OCI-LY3 (cell line): ENCODE data around the gene HSPA1L.
"Not testable (repeated sequence)": the region's sequence is repeated elsewhere in the genome, so short reads cannot be mapped to it uniquely, and the experiment has no call there.

ENCODE experiments used
- H2AFZ ChIP-seq: fragments of 200-600, 300-600 bp; shearing (Covaris generic); 2 replicates; pipeline ENCODE4 v1.6.0; 2014; ENCODE audit warnings: antibody characterized with exemption, low read depth, low read length
- H3K27ac ChIP-seq: fragments of 200-600, 300-600 bp; sonication (generic); 2 replicates; pipeline ENCODE4 v1.5.1; 2014; ENCODE audit warnings: mild to moderate bottlenecking, low read length, moderate library complexity, mixed read lengths
- H3K27me3 ChIP-seq: fragments of 200-600, 300-600 bp; sonication (generic); 2 replicates; pipeline ENCODE4 v1.6.1; 2014; ENCODE audit warnings: low read depth, low read length, mixed read lengths
- H3K36me3 ChIP-seq: fragments of 200-600, 300-600 bp; sonication (generic); replicated peaks from 2 replicates; pipeline ENCODE3; 2014; ENCODE audit warnings: low read depth, low read length, mixed read lengths
- H3K4me1 ChIP-seq: fragments of 300-600, 200-600 bp; sonication (generic); 2 replicates; pipeline ENCODE4 v1.6.1; 2014; ENCODE audit warnings: low read length, mixed read lengths
- H3K4me2 ChIP-seq: fragments of 200-600, 300-600 bp; sonication (generic); 2 replicates; pipeline ENCODE4 v1.6.1; 2014; ENCODE audit warnings: low read length, mixed read lengths
- H3K4me3 ChIP-seq: fragments of 300-600, 200-600 bp; sonication (generic); 2 replicates; pipeline ENCODE4 v1.5.1; 2014; ENCODE audit warnings: antibody characterized with exemption, mild to moderate bottlenecking, low read length, moderate library complexity
- H3K79me2 ChIP-seq: fragments of 300-600, 200-600 bp; shearing (Covaris generic); 2 replicates; pipeline ENCODE4 v1.6.1; 2014; ENCODE audit warnings: mild to moderate bottlenecking, low read length, mixed read lengths
- H3K9ac ChIP-seq: fragments of 300-600, 200-600 bp; shearing (Covaris generic); 2 replicates; pipeline ENCODE4 v1.6.0; 2014; ENCODE audit warnings: mild to moderate bottlenecking, low read length, moderate library complexity
- H3K9me3 ChIP-seq: fragments of 200-600, 300-600 bp; shearing (Covaris generic); 2 replicates; pipeline ENCODE4 v1.6.1; 2014; ENCODE audit warnings: low read length, mixed read lengths; ENCODE audit not compliant: insufficient read depth
- H4K20me1 ChIP-seq: fragments of 200-600, 300-600 bp; sonication (generic); 2 replicates; pipeline ENCODE4 v1.6.1; 2016; ENCODE audit warnings: low read length, mixed read lengths; ENCODE audit not compliant: insufficient read depth
- EZH2phosphoT487 ChIP-seq: fragments of 200-600 bp; shearing (Covaris generic); IDR thresholded peaks from 2 replicates; pipeline ENCODE4 v1.6.1; 2018; ENCODE audit warnings: antibody characterized with exemption, mixed run types, low read depth
- TF ChIP-seq, protein P1 (sequence below): fragments of 200-600, 300-600 bp; sonication (generic); IDR thresholded peaks from 2 replicates; pipeline ENCODE4 v1.5.1; 2014; ENCODE audit warnings: antibody characterized with exemption, low read length, low read depth

HSPA1L gene

GRCh38 chr6:31847276-31847978 lies 32.3 kb upstream of the HSPA1L start:
- no peak overlapping the region for H3K4me2 ChIP-seq
- H3K4me1 ChIP-seq, result no peaks in the 10 kb centered on the region
- TF ChIP-seq, protein P1, sequence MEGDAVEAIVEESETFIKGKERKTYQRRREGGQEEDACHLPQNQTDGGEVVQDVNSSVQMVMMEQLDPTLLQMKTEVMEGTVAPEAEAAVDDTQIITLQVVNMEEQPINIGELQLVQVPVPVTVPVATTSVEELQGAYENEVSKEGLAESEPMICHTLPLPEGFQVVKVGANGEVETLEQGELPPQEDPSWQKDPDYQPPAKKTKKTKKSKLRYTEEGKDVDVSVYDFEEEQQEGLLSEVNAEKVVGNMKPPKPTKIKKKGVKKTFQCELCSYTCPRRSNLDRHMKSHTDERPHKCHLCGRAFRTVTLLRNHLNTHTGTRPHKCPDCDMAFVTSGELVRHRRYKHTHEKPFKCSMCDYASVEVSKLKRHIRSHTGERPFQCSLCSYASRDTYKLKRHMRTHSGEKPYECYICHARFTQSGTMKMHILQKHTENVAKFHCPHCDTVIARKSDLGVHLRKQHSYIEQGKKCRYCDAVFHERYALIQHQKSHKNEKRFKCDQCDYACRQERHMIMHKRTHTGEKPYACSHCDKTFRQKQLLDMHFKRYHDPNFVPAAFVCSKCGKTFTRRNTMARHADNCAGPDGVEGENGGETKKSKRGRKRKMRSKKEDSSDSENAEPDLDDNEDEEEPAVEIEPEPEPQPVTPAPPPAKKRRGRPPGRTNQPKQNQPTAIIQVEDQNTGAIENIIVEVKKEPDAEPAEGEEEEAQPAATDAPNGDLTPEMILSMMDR, result no peak
- no peak for TF ChIP-seq EZH2phosphoT487
- no peaks in the 10 kb centered on the region for H3K36me3 ChIP-seq
- H3K9ac ChIP-seq, result no peak overlapping the region
- H4K20me1 ChIP-seq, result no peaks in the 10 kb centered on the region
- H2AFZ ChIP-seq, result no peak overlapping the region
- no peak overlapping the region for H3K4me3 ChIP-seq
- H3K27ac ChIP-seq, result no peak overlapping the region
- H3K27me3 ChIP-seq, result no peaks in the 10 kb centered on the region
- no peaks in the 10 kb centered on the region for H3K9me3 ChIP-seq
- no peaks in the 10 kb centered on the region for H3K79me2 ChIP-seq

- Histone ChIP-seq H3K27me3 (no peaks in the 10 kb centered on the region), H3K4me2 (no peak overlapping the region), H2AFZ (no peak overlapping the region), H3K4me3 (no peak overlapping the region), H3K9me3 (no peaks in the 10 kb centered on the region), H3K9ac (no peak overlapping the region), H3K36me3 (peaks cover 15% of the 10 kb centered on the region), H4K20me1 (no peaks in the 10 kb centered on the region), H3K4me1 (no peaks in the 10 kb centered on the region), H3K27ac (no peak overlapping the region), H3K79me2 (no peaks in the 10 kb centered on the region)
- TF ChIP-seq, protein P1, result no peak
- TF ChIP-seq EZH2phosphoT487, result no peak
Observed at GRCh38 chr6:31844507-31844906, 29.4 kb upstream of the HSPA1L start.

DNA sequence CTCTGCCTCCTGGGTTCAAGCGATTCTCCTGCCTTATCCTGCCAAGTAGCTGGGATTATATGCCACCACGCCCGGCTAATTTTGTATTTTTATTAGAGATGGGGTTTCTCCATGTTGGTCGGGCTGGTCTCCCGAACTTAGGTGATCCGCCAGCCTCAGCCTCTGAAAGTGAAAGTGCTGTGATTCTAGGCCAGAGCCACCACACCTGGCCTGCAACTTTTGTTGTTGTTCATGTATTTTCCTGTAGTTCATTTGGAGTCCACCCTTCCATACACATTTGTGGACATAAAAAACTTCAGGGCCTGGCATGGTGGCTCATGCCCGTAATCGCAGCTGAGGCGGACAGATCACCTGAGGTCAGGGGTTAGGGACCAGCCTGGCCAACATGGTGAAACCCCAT lies 27.0 kb upstream of the HSPA1L start:
- no peak overlapping the region for H3K9ac ChIP-seq
- H4K20me1 ChIP-seq, result peaks cover 8% of the 10 kb centered on the region
- peaks cover 8% of the 10 kb centered on the region for H3K4me1 ChIP-seq
- H3K4me3 ChIP-seq, result no peak overlapping the region
- no peak overlapping the region for H3K27ac ChIP-seq
- no peak overlapping the region for H3K4me2 ChIP-seq
- H3K36me3 ChIP-seq, result peaks cover 34% of the 10 kb centered on the region
- H3K79me2 ChIP-seq, result peaks cover 15% of the 10 kb centered on the region
- no peak overlapping the region for H2AFZ ChIP-seq
- H3K9me3 ChIP-seq, result no peaks in the 10 kb centered on the region
- TF ChIP-seq EZH2phosphoT487, result no peak
- TF ChIP-seq, protein P1, result no peak
- no peaks in the 10 kb centered on the region for H3K27me3 ChIP-seq

DNA sequence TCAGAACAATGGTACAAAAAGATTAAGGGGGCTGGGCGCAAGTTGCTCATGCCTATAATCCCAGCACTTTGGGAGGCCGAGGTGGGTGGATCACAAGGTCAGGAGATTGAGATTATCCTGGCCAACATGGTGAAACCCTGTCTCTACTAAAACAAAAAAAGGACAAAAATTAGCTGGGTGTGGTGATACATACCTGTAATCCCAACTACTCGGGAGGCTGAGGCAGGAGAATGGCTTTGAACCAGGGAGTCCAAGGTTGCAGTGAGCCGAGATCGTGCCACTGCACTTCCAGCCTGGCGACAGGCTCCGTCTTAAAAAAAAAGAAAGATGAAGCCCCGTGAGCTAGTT lies 24.7 kb upstream of the HSPA1L start:
- Histone ChIP-seq H3K36me3 (peaks cover 50% of the 10 kb centered on the region), H4K20me1 (peaks cover 12% of the 10 kb centered on the region), H3K79me2 (peaks cover 38% of the 10 kb centered on the region), H3K4me1 (peaks cover 19% of the 10 kb centered on the region)
- not testable (repeated sequence) for H3K9ac ChIP-seq, H3K4me2 ChIP-seq, H2AFZ ChIP-seq, H3K4me3 ChIP-seq, H3K9me3 ChIP-seq, H3K27ac ChIP-seq, H3K27me3 ChIP-seq

GRCh38 chr6:31838968-31839367 lies 23.9 kb upstream of the HSPA1L start:
- Histone ChIP-seq H4K20me1 (peaks cover 12% of the 10 kb centered on the region), H3K27me3 (no peaks in the 10 kb centered on the region), H3K9me3 (no peaks in the 10 kb centered on the region), H3K79me2 (peaks cover 44% of the 10 kb centered on the region), H3K4me1 (peaks cover 19% of the 10 kb centered on the region), H3K4me2 (no peak overlapping the region), H3K4me3 (no peak overlapping the region), H3K9ac (no peak overlapping the region), H3K36me3 (peaks cover 50% of the 10 kb centered on the region), H3K27ac (no peak overlapping the region), H2AFZ (no peak overlapping the region)
- TF ChIP-seq, protein P1, result no peak
- no peak for TF ChIP-seq EZH2phosphoT487

DNA sequence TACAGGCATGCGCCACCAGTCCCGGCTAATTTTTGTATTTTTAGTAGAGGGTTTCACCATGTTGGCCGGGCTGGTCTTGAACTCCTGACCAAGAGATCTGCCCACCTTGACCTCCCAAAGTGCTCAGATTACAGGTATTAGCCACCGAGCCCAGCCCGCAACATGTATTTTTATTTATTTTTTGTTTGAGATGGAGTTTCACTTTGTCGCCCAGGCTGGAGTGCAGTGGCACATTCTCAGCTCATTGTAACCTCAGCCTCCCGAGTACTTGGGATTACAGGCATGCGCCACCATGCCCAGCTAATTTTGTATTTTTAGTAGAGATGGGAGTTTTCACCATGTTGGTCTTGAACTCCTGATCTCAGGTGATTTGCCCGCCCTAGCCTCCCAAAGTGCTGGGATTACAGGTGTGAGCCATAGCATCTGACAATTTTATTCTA lies 23.1 kb upstream of the HSPA1L start:
- H3K27me3 ChIP-seq, H2AFZ ChIP-seq, H3K9ac ChIP-seq, H3K4me3 ChIP-seq, H3K9me3 ChIP-seq, H3K27ac ChIP-seq: not testable (repeated sequence)
- Histone ChIP-seq H3K4me2 (peak overlapping the region; percentile 97; the same call in 1 of the 2 replicates), H3K36me3 (peaks cover 50% of the 10 kb centered on the region), H3K79me2 (peaks cover 44% of the 10 kb centered on the region), H3K4me1 (peaks cover 23% of the 10 kb centered on the region), H4K20me1 (peaks cover 12% of the 10 kb centered on the region)
